ENCODE measurements around the gene SLC25A12.
A peak's percentile ranks its signal among the peaks of the same experiment; 100 is the strongest.

- TF ChIP-seq CTCF (IDR thresholded peaks at IDR 0.05) (no peak), POLR2A (IDR thresholded peaks at IDR 0.05) (peak; percentile 32 to 64)
Observed at GRCh38 chr2:171922230-171923022, 28.4 kb upstream of the SLC25A12 start, which contains the start of gene HAT1.

Measured in adrenal gland (tissue), 5 donors.